Hematopoietic multipotent progenitor cell treated with erythropoietin and hydrocortisone succinate and interleukin-3 and kit ligand, for 8 days (in vitro differentiated cells): ENCODE data around the gene MAN1B1.
"Not testable (repeated sequence)": the region's sequence is repeated elsewhere in the genome, so short reads cannot be mapped to it uniquely, and the experiment has no call there.

Experiments
- DNase-seq: peaks from one replicate; pipeline ENCODE4 v3.0.0-alpha.2; 2015

The MAN1B1 gene

GRCh38 chr9:137052998-137053943, 33.5 kb upstream of the MAN1B1 start:
- no peak for DNase-seq

DNA sequence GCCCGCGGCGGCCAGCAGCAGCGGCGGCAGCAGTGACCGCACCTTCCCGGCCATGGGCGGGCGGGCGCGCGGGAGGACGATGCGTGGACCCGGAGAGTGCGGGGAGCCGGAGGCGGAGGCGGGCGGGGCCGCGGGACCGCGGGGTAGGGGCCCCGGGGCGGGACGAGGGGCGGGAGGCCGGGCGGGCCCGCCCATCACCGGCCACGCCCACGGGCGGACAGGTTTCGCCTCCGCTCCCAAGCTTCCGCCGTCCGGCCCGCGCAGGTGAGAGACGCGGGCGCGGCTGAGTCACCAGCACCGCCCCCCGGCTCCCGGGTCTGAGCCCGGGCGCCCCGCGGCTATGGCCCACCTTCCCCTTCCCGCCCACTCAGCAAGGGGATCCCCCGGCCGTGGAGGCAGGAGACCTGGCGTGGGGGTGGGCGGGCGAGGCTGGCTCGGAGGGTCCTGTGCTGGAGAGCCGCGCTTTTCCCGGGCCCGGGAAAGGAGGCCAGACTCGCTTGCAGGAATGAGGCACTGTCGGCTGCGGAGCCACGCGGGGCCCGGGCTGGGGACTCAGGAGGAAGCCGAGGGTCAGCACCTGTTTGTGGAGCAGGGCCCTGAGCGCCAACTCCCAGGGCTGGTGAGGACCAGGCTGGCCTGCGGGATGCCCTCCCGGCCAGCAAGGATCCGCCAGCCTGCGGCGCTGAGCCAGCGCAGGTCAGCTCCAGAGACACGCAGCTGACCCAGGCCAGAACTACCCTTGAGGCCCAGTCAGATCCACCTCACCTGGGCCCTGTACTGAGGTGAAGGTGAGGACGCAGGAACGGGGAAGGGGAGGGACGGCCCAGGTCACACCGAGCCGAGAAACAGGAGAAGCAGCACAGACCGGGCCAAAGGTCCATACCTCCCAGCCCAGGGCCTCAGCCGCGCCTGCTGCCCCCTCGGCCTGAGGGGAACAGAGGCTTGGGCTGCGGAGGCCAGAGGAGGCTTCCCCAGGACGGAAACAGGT, 32.5 kb upstream of the MAN1B1 start, which contains the start of gene ENTPD2:
Gene ENTPD2, minus strand, starts transcription at position 118 of the 988 bp plus-strand sequence. Its CDS starts 64 bp downstream, at position 54.
- DNase-seq = no peak

DNA sequence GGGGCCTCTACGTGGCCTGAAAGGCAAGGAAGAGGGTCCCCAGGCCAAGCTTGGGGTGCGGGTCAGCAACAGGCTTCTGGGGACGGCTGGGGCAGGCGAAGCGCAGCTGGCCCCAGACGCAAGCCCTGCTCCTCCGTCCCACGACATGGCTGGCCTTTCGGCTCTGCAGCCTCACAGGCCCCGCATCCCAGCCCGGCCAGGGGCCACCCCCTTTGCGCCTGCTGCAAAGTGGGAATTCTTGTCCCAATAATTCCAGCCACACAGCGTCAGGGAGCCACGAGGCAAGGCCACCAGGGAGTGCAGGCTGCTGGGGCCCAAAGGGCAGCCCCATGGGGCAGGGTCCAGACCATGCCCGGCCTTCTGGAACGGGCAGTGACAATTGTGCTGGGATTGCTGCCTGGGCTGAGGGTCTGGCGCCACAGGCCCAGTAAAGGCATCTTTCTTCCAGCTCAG, 31.8 kb upstream of the MAN1B1 start:
- no peak for DNase-seq

DNA sequence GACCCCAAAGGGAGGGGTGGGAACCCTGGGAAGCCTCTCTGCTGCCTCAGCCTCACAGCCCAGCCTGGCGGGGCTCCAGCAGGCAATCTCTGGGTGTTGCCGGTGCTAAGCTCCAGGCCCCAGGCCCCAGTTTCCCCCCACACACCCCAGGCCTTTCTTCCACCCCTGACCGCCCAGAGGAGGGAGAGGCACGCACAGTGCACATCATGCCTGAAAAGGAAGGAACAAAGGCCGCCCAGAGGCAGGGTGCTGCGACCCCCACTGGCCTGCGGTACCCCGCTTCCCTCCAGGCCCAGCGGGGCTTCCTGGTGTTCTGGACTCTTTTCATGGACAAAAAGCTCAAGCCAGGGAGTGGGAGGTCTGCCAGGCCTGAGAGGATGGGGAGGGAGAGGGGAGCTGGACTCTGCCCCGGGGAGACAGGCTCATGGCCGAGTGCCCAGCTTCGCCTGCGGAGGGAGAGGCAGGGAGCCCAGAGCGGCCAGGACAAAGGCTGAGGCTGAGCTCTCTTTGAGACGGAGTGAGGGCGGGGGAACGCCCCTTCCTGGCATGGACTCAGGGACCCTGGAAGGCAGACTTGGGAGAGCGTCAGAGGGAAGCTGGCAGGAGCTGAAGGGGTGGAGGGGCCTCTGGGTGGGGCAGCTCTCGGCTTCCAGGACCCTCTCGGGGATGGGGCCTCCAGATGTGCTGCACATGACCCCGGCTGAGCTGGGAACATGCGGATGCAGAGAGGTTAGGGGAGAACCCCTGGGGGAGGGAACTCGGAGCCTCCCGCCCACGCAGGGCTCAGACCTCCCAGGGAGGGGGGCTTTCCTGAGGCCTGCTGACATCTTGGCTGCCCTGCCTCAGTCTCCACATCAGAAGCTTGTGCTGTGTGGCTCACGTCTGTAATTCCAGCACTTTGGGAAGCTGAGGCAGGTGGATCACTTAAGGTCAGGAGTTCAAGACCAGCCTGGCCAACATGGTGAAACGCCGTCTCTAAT, 31.1 kb upstream of the MAN1B1 start:
- no peak for DNase-seq

DNA sequence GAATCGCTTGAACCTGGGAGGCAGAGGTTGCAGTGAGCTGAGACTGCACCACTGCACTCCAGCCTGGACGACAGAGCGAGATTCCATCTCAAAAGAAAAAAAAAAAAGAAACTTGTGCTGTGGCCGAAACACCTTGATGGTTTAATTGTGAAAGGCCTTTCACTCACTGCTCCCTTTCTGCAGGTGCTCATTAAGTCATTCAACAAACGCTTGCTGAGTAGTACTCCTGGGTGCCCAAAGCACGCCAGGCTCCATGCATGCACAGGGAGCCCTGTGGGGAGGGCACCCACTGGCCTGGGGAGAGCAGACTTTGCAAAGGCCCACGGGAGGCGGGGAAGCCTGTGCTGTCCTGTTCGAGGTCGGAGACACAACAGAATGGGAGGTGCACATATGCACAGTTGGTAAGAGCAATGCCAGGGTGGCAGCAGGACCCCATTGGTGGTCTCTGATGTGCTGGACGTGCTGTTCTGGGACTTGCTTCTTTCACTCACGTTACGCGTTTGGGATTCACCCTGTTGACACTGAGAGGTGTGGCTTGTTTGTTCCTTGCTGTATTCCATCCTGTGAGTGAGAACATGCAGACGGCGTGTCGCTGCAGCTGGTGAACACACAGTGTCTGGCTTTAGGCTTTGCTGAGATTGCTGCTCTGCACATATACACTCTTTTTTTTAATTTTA, 29.9 kb upstream of the MAN1B1 start:
- no peak for DNase-seq

- DNase-seq = no peak
These were observed 29.2 kb upstream of the MAN1B1 start for GRCh38 chr9:137057545-137057944.

GRCh38 chr9:137058521-137059234, 28.1 kb upstream of the MAN1B1 start:
- no peak for DNase-seq

DNA sequence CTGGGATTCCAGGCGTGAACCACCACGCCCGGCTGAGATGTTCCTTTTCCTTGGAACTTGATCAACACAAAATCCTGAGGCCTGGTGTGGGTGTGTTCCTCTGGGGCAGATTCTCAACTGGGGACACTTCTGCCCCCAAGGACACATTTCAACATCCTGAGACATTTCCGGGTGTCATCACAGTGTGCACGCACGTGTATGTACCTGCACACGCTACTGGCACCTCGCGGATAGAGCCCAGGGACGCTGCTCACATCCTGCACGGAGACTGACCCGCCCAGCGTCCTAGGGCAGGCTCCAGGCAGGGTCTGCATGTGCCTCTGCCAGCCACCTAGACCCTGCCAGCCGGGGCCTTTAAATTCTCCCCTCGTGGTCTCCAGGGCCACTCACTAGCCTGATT, 24.4 kb upstream of the MAN1B1 start:
- no peak for DNase-seq

DNA sequence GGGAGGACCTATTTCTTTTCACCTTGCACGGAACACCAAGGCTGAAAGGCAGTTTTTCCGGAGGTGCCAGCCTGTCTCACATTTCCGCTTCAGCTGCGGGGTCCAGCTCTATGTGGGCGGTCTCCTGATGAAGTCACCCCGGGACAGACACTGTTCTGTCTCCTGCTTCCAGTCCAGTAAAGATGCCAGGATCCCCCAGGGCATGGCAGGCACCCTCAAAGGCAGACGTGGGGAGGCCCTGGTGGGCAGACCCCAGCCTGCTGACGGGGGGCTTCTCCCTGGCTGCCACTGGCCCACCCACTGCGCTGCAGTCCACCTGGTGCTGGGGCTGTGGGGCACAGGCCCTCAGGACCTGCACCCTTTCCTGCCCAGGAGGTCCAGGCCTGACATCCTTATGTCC, 24.0 kb upstream of the MAN1B1 start:
- DNase-seq = not testable (repeated sequence)

DNA sequence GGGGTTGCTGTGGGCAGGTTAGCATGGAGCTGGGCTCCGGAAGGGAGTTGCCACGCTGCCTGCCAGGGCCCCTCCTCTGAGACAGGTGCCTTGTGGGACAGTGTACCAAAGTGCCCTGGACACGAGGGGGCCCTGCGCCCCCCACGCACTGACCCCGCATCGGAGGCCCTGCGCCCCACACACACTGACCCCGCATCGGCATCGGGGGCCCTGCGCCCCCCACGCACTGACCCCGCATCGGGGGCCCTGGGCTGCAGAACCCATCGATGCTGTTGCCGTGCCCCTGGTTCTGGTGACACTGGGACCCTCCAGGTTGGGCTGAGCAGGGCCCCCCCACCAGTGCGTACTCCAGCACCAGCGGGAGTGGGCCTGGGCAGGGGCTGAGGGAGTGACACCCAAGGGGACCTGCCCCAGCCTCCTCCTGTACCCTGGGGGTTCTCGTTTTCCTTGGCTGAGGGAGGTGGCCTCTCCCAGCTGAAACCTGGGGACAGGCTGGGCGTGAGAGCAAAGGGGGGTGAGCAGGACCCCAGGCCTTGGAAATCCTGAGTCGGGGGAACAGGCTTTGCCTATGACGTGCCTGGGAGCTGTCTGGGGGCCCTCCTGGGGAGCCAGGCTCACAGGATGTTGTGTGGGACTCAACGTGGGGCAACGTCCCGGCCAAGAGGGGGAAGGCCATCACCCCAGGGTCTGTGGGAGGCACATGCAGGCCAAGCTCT, 23.3 kb upstream of the MAN1B1 start:
- DNase-seq = no peak

GRCh38 chr9:137064027-137064879, 22.5 kb upstream of the MAN1B1 start:
- DNase-seq = peak; percentile 44

DNA sequence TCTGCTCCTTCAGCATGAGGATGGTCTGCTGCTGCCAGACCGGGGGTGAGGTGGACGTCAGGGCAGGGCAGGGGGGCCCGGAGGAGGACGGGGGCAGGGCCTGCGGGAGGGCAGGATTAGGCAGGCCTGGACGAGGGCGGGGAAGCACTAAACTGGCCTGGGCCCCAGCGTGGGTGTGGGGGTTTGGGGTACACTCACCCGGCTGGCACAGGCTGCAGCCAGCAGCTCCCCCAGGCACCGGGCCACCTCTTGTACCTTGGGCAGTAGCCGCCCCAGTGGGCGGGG, 22.0 kb upstream of the MAN1B1 start:
- no peak for DNase-seq

GRCh38 chr9:137065336-137065967, 21.3 kb upstream of the MAN1B1 start:
- no peak for DNase-seq

GRCh38 chr9:137066096-137066861, 20.5 kb upstream of the MAN1B1 start:
- no peak for DNase-seq

- peak; percentile 90 for DNase-seq
These were observed 18.8 kb upstream of the MAN1B1 start for GRCh38 chr9:137067860-137068538.

- no peak for DNase-seq
These were observed 18.0 kb upstream of the MAN1B1 start for GRCh38 chr9:137068539-137069507.
